Spleen (tissue), 11 donors: ENCODE measurements around the gene LMBR1. TPM values are rescaled to one million over a fixed set of nuclear protein-coding genes. Genes with fewer than 3 reads are reported as not detected.
"Not testable (repeated sequence)": the region's sequence is repeated elsewhere in the genome, so short reads cannot be mapped to it uniquely, and the experiment has no call there.

Experiments
- DNase-seq: peaks from one replicate; pipeline ENCODE4 v3.0.0-alpha.2; 2020
- H3K27ac ChIP-seq, 8 donors: fragments of 200-600 bp; sonication (generic) in 7 of 8; 1 replicate in 4 of 8; 2 replicates in 4 of 8; pipeline versions ENCODE4 v1.5.0 to v1.8.0; 2016 to 2021; ENCODE audit warnings: inconsistent platforms in 4 of 8, mild to moderate bottlenecking in 4 of 8, moderate library complexity in 1 of 8
- H3K27me3 ChIP-seq, 7 donors: fragments of 200-600 bp; sonication (generic) in 6 of 7; replicated peaks in 1 of 7; 1 replicate in 4 of 7; 2 replicates in 3 of 7; pipeline versions ENCODE4 v1.5.0 to v1.8.0; 2016 to 2021; ENCODE audit warnings: inconsistent platforms in 3 of 7, mild to moderate bottlenecking in 1 of 7
- H3K36me3 ChIP-seq, 6 donors: fragments of 200-600 bp; sonication (generic) in 5 of 6; 1 replicate in 4 of 6; 2 replicates in 2 of 6; pipeline versions ENCODE4 v1.5.0 to v1.8.0; 2016 to 2021; ENCODE audit warnings: inconsistent platforms in 2 of 6
- H3K4me1 ChIP-seq, 6 donors: fragments of 200-600 bp; sonication (generic) in 5 of 6; 1 replicate in 3 of 6; 2 replicates in 3 of 6; pipeline versions ENCODE4 v1.5.0 to v1.8.0; 2016 to 2021; ENCODE audit warnings: inconsistent platforms in 3 of 6
- H3K4me3 ChIP-seq, 8 donors: fragments of 200-600 bp; sonication (generic) in 7 of 8; 1 replicate in 4 of 8; 2 replicates in 4 of 8; pipeline versions ENCODE4 v1.5.0 to v1.8.0; 2016 to 2021; ENCODE audit warnings: inconsistent platforms in 4 of 8, mild to moderate bottlenecking in 4 of 8, moderate library complexity in 2 of 8
- H3K9me3 ChIP-seq, 8 donors: fragments of 200-600 bp; sonication (generic) in 7 of 8; 1 replicate in 4 of 8; 2 replicates in 4 of 8; pipeline versions ENCODE4 v1.5.0 to v1.8.0; 2016 to 2021; ENCODE audit warnings: inconsistent platforms in 4 of 8
- POLR2A ChIP-seq, 3 donors: fragments of 450-650 bp; IDR thresholded peaks; one replicate each; pipeline ENCODE4 v1.5.1; 2017; ENCODE audit warnings: antibody characterized with exemption in 3 of 3, mild to moderate bottlenecking in 1 of 3
- POLR2AphosphoS5 ChIP-seq, 3 donors: sonication (generic); formaldehyde crosslinking; IDR thresholded peaks; one replicate each; pipeline ENCODE4 v1.5.1; 2017; ENCODE audit warnings: antibody characterized with exemption in 3 of 3
- WGBS, 5 donors: extraction: QIAGEN DNeasy Blood & Tissue Kit in 3 of 5; methylation state at CpG; one replicate each; pipeline versions ENCODE4 v1.1.5 to v1.1.7; 2013 to 2018; 5-methylcytosine and 5-hydroxymethylcytosine counted together
- intact Hi-C: fragments of 100-400 bp; cut with DNase I; formaldehyde crosslinking; loops from one replicate; pipeline ENCODE4 v1.15.0; 2023; ENCODE audit warnings: low total_unique reads
- polyA plus RNA-seq, 3 donors: library from polyadenylated mRNA; stranded (reverse); fragments of 200-250 nt; gene quantifications; one replicate each; pipeline ENCODE4 v1.2.1, GENCODE V29; 2013
- total RNA-seq, 7 donors: library from RNA; depleted of rRNA in 3 of 7; stranded (reverse); fragments of >200 nt in 3 of 7; fragmentation: NEBNext Ultra II Directional in 4 of 7; extraction: Animal tissue kit (Norgen Biotek cat#: 25700) in 4 of 7; gene quantifications; one replicate each; pipeline versions ENCODE4 v1.1.0 to v1.2.1, GENCODE V29; 2016 to 2021
- TF ChIP-seq, protein P1 (sequence below), 11 experiments: fragments of 200-600 bp in 7 of 11; fragments of 450-650 bp in 4 of 11; sonication (generic) in 4 of 11; IDR thresholded peaks in 8 of 11; conservative IDR thresholded peaks in 3 of 11; 1 replicate in 7 of 11; 2 replicates in 4 of 11; pipeline versions ENCODE4 v1.4.0 to v1.8.0; 2016 to 2021; ENCODE audit warnings: antibody characterized with exemption in 11 of 11, inconsistent platforms in 4 of 11, mild to moderate bottlenecking in 1 of 11
- donor health status: healthy with polysubstance abuse.
- donor health status: DM: no; HTN: no; CAD: no; lungs with moderate emphysema.
- donor health status: DM: no; HTN: no; CAD: no.
- donor health status: Bipolar disorder and iron deficiency.
- donor health status: healthy.
- donor health status: DM: no; HTN: no; CAD: no.
- donor health status: DM: yes; HTN: yes; CAD: no.

The LMBR1 gene
- total and polyA plus RNA-seq, 10 donors: 4.8 to 88.3 (median 63.7) TPM

DNA sequence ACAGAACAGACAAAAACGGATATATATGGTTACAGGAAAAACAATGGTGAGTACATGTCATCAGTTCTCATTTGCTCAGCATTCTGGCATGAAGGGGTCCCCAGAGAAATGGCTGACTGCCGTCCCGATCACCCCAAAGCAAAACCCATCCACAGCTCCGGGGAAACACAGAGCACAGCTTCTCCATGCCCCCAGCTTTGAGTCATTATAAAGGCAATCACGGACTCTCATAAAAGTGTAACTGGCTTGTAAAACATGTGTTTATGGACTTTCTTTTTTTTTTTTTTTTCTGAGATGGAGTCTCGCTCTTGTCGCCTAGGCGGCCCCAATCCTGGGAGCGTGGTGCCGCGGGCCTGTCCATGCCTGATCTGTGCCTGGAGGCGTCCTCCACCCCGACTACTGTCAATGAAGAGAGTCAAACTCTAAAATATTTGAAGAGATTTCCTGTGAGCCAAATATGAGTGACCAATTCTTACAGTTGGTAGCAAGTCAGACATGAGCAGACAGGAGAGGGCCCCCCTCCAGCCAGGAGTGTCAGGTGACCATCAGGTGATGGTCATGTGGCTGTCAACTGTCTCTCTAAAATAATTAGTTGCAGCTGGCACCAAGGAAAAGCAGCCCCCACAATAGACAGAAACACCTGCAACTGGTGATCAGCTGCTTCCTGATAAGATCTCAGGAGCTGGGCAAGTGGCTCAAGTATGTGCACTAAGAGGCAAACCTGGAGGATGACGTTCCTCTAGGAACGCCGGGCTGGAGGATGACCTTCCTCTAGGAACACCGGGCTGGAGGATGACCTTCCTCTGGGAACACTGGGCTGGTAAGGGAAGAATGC lies 34.8 kb upstream of the LMBR1 start:
- peak in 2 of 3 donors; percentile 46 to 75 for TF ChIP-seq POLR2AphosphoS5 (IDR thresholded peaks at IDR 0.05)
- TF ChIP-seq, protein P1, sequence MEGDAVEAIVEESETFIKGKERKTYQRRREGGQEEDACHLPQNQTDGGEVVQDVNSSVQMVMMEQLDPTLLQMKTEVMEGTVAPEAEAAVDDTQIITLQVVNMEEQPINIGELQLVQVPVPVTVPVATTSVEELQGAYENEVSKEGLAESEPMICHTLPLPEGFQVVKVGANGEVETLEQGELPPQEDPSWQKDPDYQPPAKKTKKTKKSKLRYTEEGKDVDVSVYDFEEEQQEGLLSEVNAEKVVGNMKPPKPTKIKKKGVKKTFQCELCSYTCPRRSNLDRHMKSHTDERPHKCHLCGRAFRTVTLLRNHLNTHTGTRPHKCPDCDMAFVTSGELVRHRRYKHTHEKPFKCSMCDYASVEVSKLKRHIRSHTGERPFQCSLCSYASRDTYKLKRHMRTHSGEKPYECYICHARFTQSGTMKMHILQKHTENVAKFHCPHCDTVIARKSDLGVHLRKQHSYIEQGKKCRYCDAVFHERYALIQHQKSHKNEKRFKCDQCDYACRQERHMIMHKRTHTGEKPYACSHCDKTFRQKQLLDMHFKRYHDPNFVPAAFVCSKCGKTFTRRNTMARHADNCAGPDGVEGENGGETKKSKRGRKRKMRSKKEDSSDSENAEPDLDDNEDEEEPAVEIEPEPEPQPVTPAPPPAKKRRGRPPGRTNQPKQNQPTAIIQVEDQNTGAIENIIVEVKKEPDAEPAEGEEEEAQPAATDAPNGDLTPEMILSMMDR (IDR thresholded peaks at IDR 0.05 in 8 of 11, conservative IDR thresholded peaks at IDR 0.05 in 3 of 11): no peak
- 72 to 83% (median 78%) methylated on average over 17 of the region's 17 CpGs for WGBS, 5 donors
- H3K4me3 ChIP-seq: no peak overlapping the region
- DNase-seq: no peak
- H3K9me3 ChIP-seq: no peaks in the 10 kb centered on the region
- peaks cover 0 to 28% (median 0%) of the 10 kb centered on the region in 7 donors for H3K27me3 ChIP-seq
- H3K4me1 ChIP-seq: peaks cover 0 to 11% (median under 1%) of the 10 kb centered on the region in 6 donors
- no peak overlapping the region for H3K27ac ChIP-seq
- H3K36me3 ChIP-seq: no peaks in the 10 kb centered on the region
- intact Hi-C loops: no loop called here

DNA sequence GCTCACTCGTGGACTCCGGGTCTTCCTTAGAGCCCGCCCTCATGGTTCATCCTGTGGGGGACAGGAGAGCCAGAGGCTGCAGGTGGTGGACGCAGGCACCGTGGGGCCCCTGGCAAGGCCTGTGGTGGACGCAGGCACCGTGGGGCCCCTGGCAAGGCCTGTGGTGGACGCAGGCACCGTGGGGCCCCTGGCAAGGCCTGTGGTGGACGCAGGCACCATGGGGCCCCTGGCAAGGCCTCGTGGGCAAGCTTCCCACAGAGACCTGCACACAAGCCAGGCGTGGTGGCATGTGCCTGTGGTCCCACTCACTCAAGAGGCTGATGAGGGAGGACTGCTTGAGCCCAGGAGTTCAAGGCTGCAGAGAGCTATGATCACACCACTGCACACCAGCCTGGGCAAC lies 32.8 kb upstream of the LMBR1 start:
- H3K4me3 ChIP-seq, H3K36me3 ChIP-seq, DNase-seq, H3K9me3 ChIP-seq, H3K27ac ChIP-seq, intact Hi-C loops: not testable (repeated sequence)
- WGBS, 5 donors: 85 to 94% (median 92%) methylated on average over 9 to 12 of the region's 12 CpGs
- Histone ChIP-seq H3K4me1 (peaks cover 0 to 26% (median 7%) of the 10 kb centered on the region in 6 donors), H3K27me3 (peaks cover 0 to 48% (median 0%) of the 10 kb centered on the region in 7 donors)

DNA sequence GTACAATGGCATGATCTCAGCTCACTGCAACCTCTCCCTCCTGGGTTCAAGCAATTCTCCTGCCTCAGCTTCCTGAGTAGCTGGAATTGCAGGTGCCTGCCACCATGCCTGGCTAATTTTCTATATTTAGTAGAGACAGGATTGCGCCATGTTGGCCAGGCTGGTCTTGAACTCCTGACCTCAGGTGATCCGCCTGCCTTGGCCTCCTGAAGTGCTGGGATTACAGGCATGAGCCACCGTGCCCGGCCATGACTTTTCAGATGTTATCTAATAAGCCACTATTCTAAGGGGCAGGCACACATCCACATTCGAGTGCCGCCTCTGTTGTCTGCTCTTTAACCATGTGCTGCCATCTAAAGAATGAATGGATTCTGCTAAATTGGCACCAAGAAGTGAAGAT lies 29.3 kb upstream of the LMBR1 start:
- 78 to 88% (median 86%) methylated on average over 6 of the region's 6 CpGs for WGBS, 5 donors
- H3K36me3 ChIP-seq: not testable (repeated sequence)

DNA sequence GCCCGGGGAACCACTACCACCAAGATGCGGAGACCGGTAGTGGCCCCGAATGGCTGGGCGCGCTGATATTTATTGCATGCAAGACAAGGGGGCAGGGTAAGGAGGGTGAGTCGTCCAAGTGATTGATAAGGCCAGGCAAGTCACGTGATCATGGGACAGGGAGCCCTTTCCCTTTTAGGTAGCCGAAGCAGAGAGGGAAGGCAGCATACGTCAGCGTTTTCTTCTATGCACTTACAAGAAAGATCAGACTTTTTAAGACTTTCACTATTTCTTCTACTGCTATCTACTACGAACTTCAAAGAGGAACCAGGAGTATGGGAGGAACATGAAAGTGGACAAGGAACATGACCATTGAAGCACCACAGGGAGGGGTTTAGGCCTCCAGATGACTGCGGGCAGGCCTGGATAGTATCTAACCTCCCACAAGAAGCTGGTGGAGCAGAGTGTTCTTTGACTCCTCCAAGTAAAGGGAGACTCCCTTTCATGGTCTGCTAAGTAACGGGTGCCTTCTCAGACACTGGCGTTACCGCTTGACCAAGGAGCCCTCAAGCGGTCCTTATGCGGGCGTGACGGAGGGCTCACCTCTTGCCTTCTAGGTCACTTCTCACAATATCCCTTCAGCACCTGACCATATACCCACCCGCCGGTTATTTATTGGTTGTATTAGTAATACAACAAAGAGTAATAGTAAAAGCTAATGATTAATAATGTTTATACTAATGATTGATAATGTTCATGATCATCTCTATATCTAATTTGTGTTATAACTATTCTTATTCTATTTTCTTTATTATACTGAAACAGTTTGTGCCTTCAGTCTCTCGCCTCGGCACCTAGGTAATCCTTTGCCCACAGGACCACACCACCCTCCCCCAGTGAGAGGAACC lies 27.7 kb upstream of the LMBR1 start:
- Histone ChIP-seq H3K27me3 (peaks cover 0 to 66% (median 7%) of the 10 kb centered on the region in 7 donors), H3K4me1 (peaks cover 0 to 21% (median 7%) of the 10 kb centered on the region in 6 donors)
- DNase-seq, intact Hi-C loops, H3K4me3 ChIP-seq, H3K9me3 ChIP-seq, H3K27ac ChIP-seq, H3K36me3 ChIP-seq: not testable (repeated sequence)
- 71 to 81% (median 74%) methylated on average over 24 of the region's 24 CpGs for WGBS, 5 donors

More for the DNA sequence above, 29.3 kb upstream of the LMBR1 start:
- H3K27me3 ChIP-seq: peaks cover 0 to 57% (median 7%) of the 10 kb centered on the region in 7 donors
- peaks cover 0 to 21% (median 7%) of the 10 kb centered on the region in 6 donors for H3K4me1 ChIP-seq
- intact Hi-C loops, H3K27ac ChIP-seq, H3K9me3 ChIP-seq, H3K4me3 ChIP-seq: not testable (repeated sequence)
- peak; percentile 39 for DNase-seq

DNA sequence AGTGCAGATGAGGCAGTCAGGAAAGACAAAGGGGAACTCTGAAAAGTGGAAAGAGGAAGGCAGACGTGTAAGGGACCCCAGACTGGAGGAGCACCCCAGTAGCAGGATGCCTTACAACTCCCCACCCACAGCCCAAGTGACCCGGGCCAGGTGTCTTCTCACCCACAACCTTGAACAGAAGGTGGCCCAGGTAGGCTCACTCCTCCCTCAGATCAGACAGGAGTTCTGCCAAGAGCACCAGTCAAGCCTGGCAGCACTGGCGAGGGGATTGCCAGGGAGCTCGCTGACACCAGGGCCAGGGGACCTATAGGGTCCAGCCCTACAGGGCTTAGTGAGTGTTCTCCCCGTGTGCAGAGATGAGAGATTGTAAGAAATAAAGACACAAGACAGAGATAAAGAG lies 27.1 kb upstream of the LMBR1 start:
- intact Hi-C loops: no loop called here
- Histone ChIP-seq H3K36me3 (no peaks in the 10 kb centered on the region), H3K4me3 (no peak overlapping the region), H3K4me1 (peaks cover 0 to 21% (median 7%) of the 10 kb centered on the region in 6 donors), H3K27ac (no peak overlapping the region), H3K27me3 (peaks cover 0 to 72% (median 7%) of the 10 kb centered on the region in 7 donors), H3K9me3 (no peaks in the 10 kb centered on the region)
- DNase-seq: peak; percentile 45
- no peak for TF ChIP-seq POLR2AphosphoS5 (IDR thresholded peaks at IDR 0.05)
- no peak for TF ChIP-seq POLR2A (IDR thresholded peaks at IDR 0.05)
- TF ChIP-seq, protein P1 (IDR thresholded peaks at IDR 0.05 in 8 of 11, conservative IDR thresholded peaks at IDR 0.05 in 3 of 11): no peak
- WGBS, 5 donors: 61 to 71% (median 69%) methylated on average over 5 of the region's 5 CpGs
